B cell (primary cell): ENCODE data around the gene MMP11. TPM values are rescaled to one million over a fixed set of nuclear protein-coding genes. Genes with fewer than 3 reads are reported as not detected.

Experiments used
- ATAC-seq: fragments of 200-7000 bp; cut with Tn5 transposase; one replicate; pipeline ENCODE4 v1.10.0; 2021; ENCODE audit warnings: low read depth, mild to moderate bottlenecking, moderate number of reproducible peaks, moderate library complexity
- CTCF ChIA-PET: fragments of 350-600 bp; sonication (Branson Sonifier 250); formaldehyde crosslinking; loops from one replicate; lab custom pipeline; 2021; ENCODE audit warnings: antibody characterized with exemption, inconsistent platforms; lab: Charles Lee
- POLR2A ChIA-PET: fragments of 350-600 bp; sonication (Branson Sonifier 250); formaldehyde crosslinking; loops from one replicate; lab custom pipeline; 2021; ENCODE audit warnings: antibody characterized with exemption; lab: Charles Lee
- DNase-seq: peaks from one replicate; pipeline ENCODE4 v3.0.0; 2013
- H2AFZ ChIP-seq: 2 replicates; pipeline ENCODE4 v1.6.1; 2012; ENCODE audit warnings: mild to moderate bottlenecking, low read depth, low read length; ENCODE audit not compliant: insufficient read depth, poor library complexity, severe bottlenecking
- H3K27ac ChIP-seq, 2 donors: 1 replicate in 1 of 2; 2 replicates in 1 of 2; pipeline ENCODE4 v1.5.1; 2012 to 2013; ENCODE audit warnings: low read length in 2 of 2, mild to moderate bottlenecking in 2 of 2, moderate library complexity in 1 of 2
- H3K27me3 ChIP-seq, 4 experiments: fragments of 200-600 bp in 1 of 4; sonication (generic) in 1 of 4; replicated peaks in 1 of 4; 1 replicate in 2 of 4; 2 replicates in 2 of 4; pipeline versions ENCODE4 v1.6.1 to v1.7.0; 2013 to 2016; ENCODE audit warnings: low read length in 3 of 4, mild to moderate bottlenecking in 2 of 4, mixed read lengths in 1 of 4, moderate library complexity in 1 of 4; ENCODE audit not compliant: insufficient read depth in 4 of 4, control insufficient read depth in 3 of 4; ENCODE audit errors: control extremely low read depth in 1 of 4
- H3K36me3 ChIP-seq, 2 experiments: replicated peaks in 1 of 2; 1 replicate in 1 of 2; 2 replicates in 1 of 2; pipeline versions ENCODE4 v1.6.1 to v1.7.1; 2013; ENCODE audit warnings: low read length in 1 of 2; ENCODE audit not compliant: insufficient read depth in 2 of 2, control insufficient read depth in 1 of 2; ENCODE audit errors: control extremely low read depth in 1 of 2, extremely low read depth in 1 of 2
- H3K4me1 ChIP-seq, 2 donors: fragments of 200-600 bp in 1 of 2; sonication (generic) in 1 of 2; 1 replicate in 1 of 2; 2 replicates in 1 of 2; pipeline versions ENCODE4 v1.5.1 to v1.6.1; 2013 to 2017; ENCODE audit warnings: low read length in 2 of 2; ENCODE audit not compliant: control insufficient read depth in 2 of 2, insufficient read depth in 2 of 2
- H3K4me2 ChIP-seq: replicated peaks from 2 replicates; pipeline ENCODE3; 2012; ENCODE audit warnings: mild to moderate bottlenecking, low read depth, low read length; ENCODE audit not compliant: poor library complexity, severe bottlenecking
- H3K4me3 ChIP-seq, 5 experiments: fragments of 200-600 bp in 1 of 5; sonication (generic) in 1 of 5; 1 replicate in 3 of 5; 2 replicates in 2 of 5; pipeline versions ENCODE4 v1.5.1 to v1.7.0; 2011 to 2016; ENCODE audit warnings: low read length in 4 of 5, mild to moderate bottlenecking in 4 of 5, low read depth in 2 of 5, control low read depth in 1 of 5, moderate library complexity in 1 of 5; ENCODE audit not compliant: insufficient read depth in 1 of 5; ENCODE audit errors: control extremely low read depth in 1 of 5, extremely low read depth in 1 of 5
- H3K79me2 ChIP-seq: fragments of 200-600 bp; sonication (generic); one replicate; pipeline ENCODE4 v1.6.0; 2016; ENCODE audit warnings: low read length; ENCODE audit not compliant: control insufficient read depth, insufficient read depth
- H3K9ac ChIP-seq: fragments of 200-600 bp; sonication (generic); 2 replicates; pipeline ENCODE4 v1.6.1; 2017; ENCODE audit warnings: mild to moderate bottlenecking, low read length, moderate library complexity
- H3K9me3 ChIP-seq, 3 donors: one replicate each; pipeline versions ENCODE4 v1.6.1 to v1.7.1; 2013; ENCODE audit warnings: low read length in 2 of 3; ENCODE audit not compliant: control insufficient read depth in 2 of 3, insufficient read depth in 1 of 3; ENCODE audit errors: control extremely low read depth in 1 of 3
- H4K20me1 ChIP-seq: 2 replicates; pipeline ENCODE4 v1.6.0; 2012; ENCODE audit warnings: mild to moderate bottlenecking, low read length; ENCODE audit not compliant: insufficient read depth, control insufficient read depth, poor library complexity, severe bottlenecking
- H3K27ac Mint-ChIP-seq: one replicate; pipeline ENCODE4 v1.8.0; 2021; ENCODE audit warnings: mixed read lengths
- H3K27me3 Mint-ChIP-seq: one replicate; pipeline ENCODE4 v1.8.0; 2021; ENCODE audit warnings: mixed read lengths
- H3K4me1 Mint-ChIP-seq: one replicate; pipeline ENCODE4 v1.8.0; 2021; ENCODE audit warnings: mixed read lengths
- H3K4me3 Mint-ChIP-seq: one replicate; pipeline ENCODE4 v1.8.0; 2021; ENCODE audit warnings: mixed read lengths
- H3K9me3 Mint-ChIP-seq: one replicate; pipeline ENCODE4 v1.8.0; 2022; ENCODE audit warnings: mixed read lengths; ENCODE audit not compliant: insufficient read depth
- EZH2 ChIP-seq: IDR thresholded peaks from 2 replicates; pipeline ENCODE4 v1.6.1; 2012; ENCODE audit warnings: borderline replicate concordance, low read depth, mild to moderate bottlenecking, moderate library complexity, low read length; ENCODE audit not compliant: insufficient read depth, poor library complexity, severe bottlenecking
- WGBS: methylation state at CpG from one replicate; pipeline ENCODE4 v1.1.5; 2013; ENCODE audit warnings: missing lambda C conversion rate; ENCODE audit not compliant: insufficient coverage; 5-methylcytosine and 5-hydroxymethylcytosine counted together
- intact Hi-C: fragments of 100-400 bp; cut with micrococcal nuclease; formaldehyde crosslinking; loops from one replicate; pipeline ENCODE4 v1.10.0; 2022
- polyA plus RNA-seq: library from polyadenylated mRNA; depleted of rRNA; stranded (reverse); fragments of >200 nt; gene quantifications from 2 replicates; pipeline ENCODE4 v1.2.3, GENCODE V29; 2012
- total RNA-seq, 2 donors: library from RNA; stranded (reverse); fragments of 120-200 nt in 1 of 2; gene quantifications; 1 replicate in 1 of 2; 2 replicates in 1 of 2; pipeline versions ENCODE4 v1.2.3 to v1.2.4, GENCODE V29; 2013 to 2022
- TF ChIP-seq, protein P1 (sequence below): fragments of 200-600 bp; IDR thresholded peaks from one replicate; pipeline ENCODE4 v1.8.0; 2022; ENCODE audit warnings: antibody characterized with exemption, mild to moderate bottlenecking

The MMP11 gene
- total and polyA plus RNA-seq, 2 donors (not counting 1 experiment from before 2014, with no cell fraction given) = 11.6 to 19.0 TPM

DNA sequence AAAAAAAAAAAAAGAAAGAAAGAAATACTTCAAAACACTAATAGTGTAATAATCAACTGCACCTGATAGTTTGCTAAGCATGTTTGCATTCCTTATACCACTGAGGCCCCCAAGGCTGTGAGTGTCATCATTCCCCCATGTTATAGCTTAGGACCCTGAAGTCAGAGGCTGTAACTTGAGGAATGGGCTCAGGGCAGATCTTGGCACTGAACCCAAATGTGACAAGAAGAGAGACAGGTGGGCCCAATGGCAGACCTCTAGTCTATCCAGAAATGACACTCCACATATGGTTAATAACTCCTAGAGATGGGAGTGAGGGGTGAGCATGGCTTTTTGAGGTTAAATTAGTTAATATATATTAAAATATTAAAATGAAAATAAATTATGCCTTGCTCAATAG lies 35.0 kb upstream of the MMP11 start:
- Histone ChIP-seq H3K4me3 (no peak overlapping the region), H3K36me3 (peaks cover 0 to 4% of the 10 kb centered on the region in 2 experiments), H4K20me1 (no peaks in the 10 kb centered on the region), H2AFZ (no peak overlapping the region), H3K9me3 (no peaks in the 10 kb centered on the region), H3K79me2 (no peaks in the 10 kb centered on the region), H3K9ac (no peak overlapping the region), H3K4me1 (no peaks in the 10 kb centered on the region), H3K27me3 (no peaks in the 10 kb centered on the region), H3K27ac (no peak overlapping the region), H3K4me2 (no peak overlapping the region)
- no peaks in the 10 kb centered on the region for H3K4me1 Mint-ChIP-seq
- no peak for TF ChIP-seq EZH2
- TF ChIP-seq, protein P1, sequence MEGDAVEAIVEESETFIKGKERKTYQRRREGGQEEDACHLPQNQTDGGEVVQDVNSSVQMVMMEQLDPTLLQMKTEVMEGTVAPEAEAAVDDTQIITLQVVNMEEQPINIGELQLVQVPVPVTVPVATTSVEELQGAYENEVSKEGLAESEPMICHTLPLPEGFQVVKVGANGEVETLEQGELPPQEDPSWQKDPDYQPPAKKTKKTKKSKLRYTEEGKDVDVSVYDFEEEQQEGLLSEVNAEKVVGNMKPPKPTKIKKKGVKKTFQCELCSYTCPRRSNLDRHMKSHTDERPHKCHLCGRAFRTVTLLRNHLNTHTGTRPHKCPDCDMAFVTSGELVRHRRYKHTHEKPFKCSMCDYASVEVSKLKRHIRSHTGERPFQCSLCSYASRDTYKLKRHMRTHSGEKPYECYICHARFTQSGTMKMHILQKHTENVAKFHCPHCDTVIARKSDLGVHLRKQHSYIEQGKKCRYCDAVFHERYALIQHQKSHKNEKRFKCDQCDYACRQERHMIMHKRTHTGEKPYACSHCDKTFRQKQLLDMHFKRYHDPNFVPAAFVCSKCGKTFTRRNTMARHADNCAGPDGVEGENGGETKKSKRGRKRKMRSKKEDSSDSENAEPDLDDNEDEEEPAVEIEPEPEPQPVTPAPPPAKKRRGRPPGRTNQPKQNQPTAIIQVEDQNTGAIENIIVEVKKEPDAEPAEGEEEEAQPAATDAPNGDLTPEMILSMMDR = no peak
- H3K27me3 Mint-ChIP-seq = no peaks in the 10 kb centered on the region
- no peak overlapping the region for H3K27ac Mint-ChIP-seq
- intact Hi-C loops = no loop called here
- H3K4me3 Mint-ChIP-seq = no peak overlapping the region
- DNase-seq (no peak), ATAC-seq (no peak)
- no peaks in the 10 kb centered on the region for H3K9me3 Mint-ChIP-seq
- POLR2A ChIA-PET = interaction anchor here (0.6 to 0.7 kb wide), 2 partner anchors 25 to 69 kb away, joined by 3 to 9 read pairs; no protein-coding TSS in a partner anchor
- CTCF ChIA-PET = interaction anchor here (0.7 to 6.7 kb wide), 9 partner anchors 11 to 431 kb away, joined by 3 to 60 read pairs (median 4); partner anchors contain the start of genes MMP11 and VPREB3

DNA sequence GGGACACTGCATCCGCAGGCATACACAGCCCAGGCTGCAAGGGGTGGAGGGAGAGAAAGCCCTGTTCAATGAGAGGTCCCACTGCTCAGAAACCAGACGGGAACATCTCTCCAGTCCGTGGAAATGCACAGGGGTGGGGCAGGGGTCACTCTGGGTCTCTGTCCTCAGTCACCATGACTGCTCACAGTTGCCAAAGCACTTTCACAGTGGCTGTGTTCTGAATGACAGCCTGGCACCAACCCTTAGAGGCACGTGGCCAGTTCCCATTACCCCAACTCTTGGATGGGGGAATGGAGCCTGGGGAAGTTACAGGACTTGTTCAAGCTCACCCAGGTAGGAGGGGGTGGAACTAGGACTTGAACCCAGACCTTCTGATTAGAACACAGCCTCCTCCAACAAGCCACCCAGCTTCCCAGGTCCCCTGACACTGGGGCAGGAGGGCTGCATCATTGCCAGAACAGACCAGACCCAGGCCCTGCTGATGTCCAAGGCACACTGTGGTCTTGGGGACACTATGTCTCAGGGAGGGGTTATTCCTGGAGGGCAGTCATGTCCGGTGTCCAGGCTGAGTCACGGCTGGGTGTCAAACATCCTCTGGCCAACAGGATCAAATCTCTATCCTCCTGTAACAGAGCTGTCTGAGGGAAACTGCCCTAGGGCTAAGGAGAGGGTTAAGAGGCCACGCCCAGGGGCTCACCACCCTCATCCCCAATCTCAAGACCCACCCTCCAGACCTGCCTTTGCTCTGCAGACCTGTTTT lies 30.0 kb upstream of the MMP11 start:
- Mint-ChIP-seq H3K4me3 (no peak overlapping the region), H3K4me1 (peaks cover 2% of the 10 kb centered on the region), H3K9me3 (no peaks in the 10 kb centered on the region), H3K27me3 (no peaks in the 10 kb centered on the region), H3K27ac (no peak overlapping the region)
- POLR2A ChIA-PET = no interaction called here
- 89% methylated on average over 2 of the region's 7 CpGs for WGBS
- H3K4me2 ChIP-seq = no peak overlapping the region
- no peak overlapping the region for H3K27ac ChIP-seq
- no peak overlapping the region for H3K4me3 ChIP-seq
- no peaks in the 10 kb centered on the region for H4K20me1 ChIP-seq
- H3K27me3 ChIP-seq = no peaks in the 10 kb centered on the region
- H3K4me1 ChIP-seq = no peaks in the 10 kb centered on the region
- peaks cover 5 to 30% of the 10 kb centered on the region in 2 experiments for H3K36me3 ChIP-seq
- no peak overlapping the region for H2AFZ ChIP-seq
- no peak for TF ChIP-seq EZH2
- TF ChIP-seq, protein P1 = no peak
- H3K79me2 ChIP-seq = peaks cover 3% of the 10 kb centered on the region
- CTCF ChIA-PET = interaction anchor here (1.3 kb wide), 1 partner anchor 104 kb away, joined by 3 read pairs; no protein-coding TSS in a partner anchor
- intact Hi-C loops = no loop called here
- H3K9ac ChIP-seq = no peak overlapping the region
- peaks cover 0 to 13% (median 0%) of the 10 kb centered on the region in 3 donors for H3K9me3 ChIP-seq
- DNase-seq = no peak
- no peak for ATAC-seq
